Pancreas (tissue), 10 donors: ENCODE measurements around the gene LCN10. TPM values are rescaled to one million over a fixed set of nuclear protein-coding genes. Genes with fewer than 3 reads are reported as not detected.

Experiments used
- ATAC-seq, 4 donors: fragments of 200-7000 bp; cut with Tn5 transposase; one replicate each; pipeline versions ENCODE4 v1.8.0 to v1.9.1; 2020; ENCODE audit warnings: mild to moderate bottlenecking in 4 of 4, moderate library complexity in 4 of 4
- DNase-seq, 6 donors: peaks; one replicate each; pipeline ENCODE4 v3.0.0-alpha.2; 2020
- FAIRE-seq: peaks from 2 replicates; lab custom pipeline; 2012; peaks lifted over from hg19 to GRCh38; lab: Jason Lieb, UNC
- H3K27ac ChIP-seq, 4 donors: fragments of 200-600 bp; sonication (generic); 1 replicate in 3 of 4; 2 replicates in 1 of 4; pipeline versions ENCODE4 v1.5.0 to v1.8.0; 2020
- H3K27me3 ChIP-seq, 4 donors: fragments of 200-600 bp; one replicate each; pipeline ENCODE4 v1.8.0; 2021
- H3K36me3 ChIP-seq, 3 donors: fragments of 200-600 bp; sonication (generic) in 1 of 3; one replicate each; pipeline versions ENCODE4 v1.5.0 to v1.8.0; 2020 to 2021
- H3K4me1 ChIP-seq, 3 donors: fragments of 200-600 bp; one replicate each; pipeline ENCODE4 v1.8.0; 2021
- H3K4me3 ChIP-seq, 4 donors: fragments of 200-600 bp; sonication (generic) in 2 of 4; one replicate each; pipeline versions ENCODE4 v1.5.0 to v1.8.0; 2020 to 2021
- H3K9me3 ChIP-seq, 4 donors: fragments of 200-600 bp; one replicate each; pipeline ENCODE4 v1.8.0; 2021
- CTCF ChIP-seq, 4 donors: fragments of 200-600 bp; sonication (generic) in 3 of 4; IDR thresholded peaks; one replicate each; pipeline versions ENCODE4 v1.5.0 to v1.8.0; 2021; ENCODE audit warnings: antibody characterized with exemption in 4 of 4
- WGBS, 2 donors: extraction: QIAGEN DNeasy Blood & Tissue Kit; methylation state at CpG; one replicate each; pipeline ENCODE4 v1.1.7; 2013; 5-methylcytosine and 5-hydroxymethylcytosine counted together
- intact Hi-C, 3 donors: fragments of 100-400 bp; cut with DNase I; formaldehyde crosslinking; loops; one replicate each; pipeline versions ENCODE4 v1.11.1 to v1.14.2; 2022
- polyA plus RNA-seq, 2 donors: library from polyadenylated mRNA; stranded (reverse); fragments of 200-250 nt; gene quantifications; one replicate each; pipeline ENCODE4 v1.2.3, GENCODE V29; 2013
- total RNA-seq, 6 donors: library from RNA; stranded (reverse); fragmentation: NEBNext Ultra II Directional in 4 of 6; extraction: Animal tissue kit (Norgen Biotek cat#: 25700) in 4 of 6; gene quantifications; one replicate each; pipeline versions ENCODE4 v1.2.1 to v1.2.4, GENCODE V29; 2021 to 2023
- donor health status: healthy with polysubstance abuse.
- donor health status: DM: no; HTN: no; CAD: no; lungs with moderate emphysema.
- donor health status: DM: no; HTN: no; CAD: no.
- donor health status: control.
- donor health status: control.
- donor health status: Bipolar disorder and iron deficiency.
- donor health status: DM: yes; HTN: yes; CAD: no.
- donor health status: DM: no; HTN: no; CAD: no.
- donor health status: DM: no; HTN: no; CAD: no.
- donor health status: DM: yes; HTN: yes; CAD: no.

The LCN10 gene
- total and polyA plus RNA-seq, 8 donors, result 0.16 to 54.0 (median 1.6) TPM

GRCh38 chr9:136693135-136693489 lies 49.6 kb downstream of the LCN10 start:
- ATAC-seq, result no peak
- no peak for FAIRE-seq
- Histone ChIP-seq H3K27me3 (no peaks in the 10 kb centered on the region), H3K4me3 (no peak overlapping the region), H3K36me3 (no peaks in the 10 kb centered on the region), H3K27ac (peak overlapping the region; percentile 74 to 91 (median 90)), H3K4me1 (peaks cover 68 to 89% (median 69%) of the 10 kb centered on the region in 3 donors), H3K9me3 (no peaks in the 10 kb centered on the region)
- 77% methylated on average over 14 of the region's 14 CpGs for WGBS, 2 donors
- TF ChIP-seq CTCF (IDR thresholded peaks at IDR 0.05), result no peak
- intact Hi-C loops, result no loop called here
- no peak for DNase-seq

GRCh38 chr9:136692185-136693134 lies 50.3 kb downstream of the LCN10 start:
- H3K27me3 ChIP-seq, result no peaks in the 10 kb centered on the region
- DNase-seq, result peak in 5 of 6 donors; percentile 26 to 85 (median 58)
- no peaks in the 10 kb centered on the region for H3K36me3 ChIP-seq
- peak overlapping the region; percentile 74 to 91 (median 90) for H3K27ac ChIP-seq
- TF ChIP-seq CTCF (IDR thresholded peaks at IDR 0.05), result no peak
- ATAC-seq, result no peak
- intact Hi-C loops, result no loop called here
- FAIRE-seq, result no peak
- 88 to 90% methylated on average over 40 to 46 of the region's 46 CpGs for WGBS, 2 donors
- H3K9me3 ChIP-seq, result no peaks in the 10 kb centered on the region
- no peak overlapping the region for H3K4me3 ChIP-seq
- H3K4me1 ChIP-seq, result peaks cover 67 to 86% (median 67%) of the 10 kb centered on the region in 3 donors

- no peak for FAIRE-seq
- no peak for ATAC-seq
- H3K9me3 ChIP-seq, result no peaks in the 10 kb centered on the region
- TF ChIP-seq CTCF (IDR thresholded peaks at IDR 0.05), result no peak
- no peaks in the 10 kb centered on the region for H3K36me3 ChIP-seq
- peaks cover 62 to 82% (median 63%) of the 10 kb centered on the region in 3 donors for H3K4me1 ChIP-seq
- H3K27ac ChIP-seq, result peak overlapping the region in 2 of 4 donors; percentile 86 to 91
- no peak overlapping the region for H3K4me3 ChIP-seq
- DNase-seq, result peak in 5 of 6 donors; percentile 32 to 78 (median 36)
- no peaks in the 10 kb centered on the region for H3K27me3 ChIP-seq
- 80 to 82% methylated on average over 27 to 29 of the region's 29 CpGs for WGBS, 2 donors
- intact Hi-C loops, result no loop called here
Measured at GRCh38 chr9:136691316-136692184, 51.2 kb downstream of the LCN10 start.

- Histone ChIP-seq H3K27ac (peak overlapping the region; percentile 51 to 91 (median 80)), H3K4me3 (no peak overlapping the region), H3K36me3 (no peaks in the 10 kb centered on the region), H3K27me3 (no peaks in the 10 kb centered on the region), H3K4me1 (peaks cover 55 to 77% (median 56%) of the 10 kb centered on the region in 3 donors), H3K9me3 (no peaks in the 10 kb centered on the region)
- ATAC-seq (peak in 3 of 4 donors; percentile 3 to 27 (median 5)), FAIRE-seq (no peak), DNase-seq (peak in 5 of 6 donors; percentile 79 to 91 (median 84))
- no peak for TF ChIP-seq CTCF (IDR thresholded peaks at IDR 0.05)
- intact Hi-C loops, result no loop called here
- 12 to 15% methylated on average over 15 of the region's 15 CpGs for WGBS, 2 donors
Measured at GRCh38 chr9:136690806-136691261, 51.9 kb downstream of the LCN10 start.
